ENCODE data around the gene ZNF506.

GRCh38 chr19:19749117-19749907 lies 72.2 kb downstream of the ZNF506 start:
- TF ChIP-seq CTCF (IDR thresholded peaks at IDR 0.05) (no peak), POLR2A (IDR thresholded peaks at IDR 0.05) (no peak)
